H1 (cell line): ENCODE results near the gene LRRC4. TPM values are rescaled to one million over a fixed set of nuclear protein-coding genes. Genes with fewer than 3 reads are reported as not detected.
A peak's percentile ranks its signal among the peaks of the same experiment; 100 is the strongest.

Source experiments
- CTCF ChIA-PET: fragments of 300-600 bp; sonication (Branson Sonifier 250); formaldehyde crosslinking; loops from one replicate; lab custom pipeline; 2021; ENCODE audit not compliant: partially characterized antibody; lab: Charles Lee
- POLR2A ChIA-PET: fragments of 300-600 bp; sonication (Branson Sonifier 250); formaldehyde crosslinking; loops from one replicate; lab custom pipeline; 2021; ENCODE audit warnings: inconsistent platforms; ENCODE audit not compliant: partially characterized antibody; lab: Charles Lee
- DNase-seq, 2 experiments: peaks; one replicate each; pipeline versions ENCODE4 v3.0.0 to v3.0.0-alpha.2; 2010 to 2022; ENCODE audit warnings: low spot score in 2 of 2, low read depth in 1 of 2, mixed read lengths in 1 of 2
- FAIRE-seq: peaks from 2 replicates; lab custom pipeline; 2011; peaks lifted over from hg19 to GRCh38; lab: Jason Lieb, UNC
- H2AFZ ChIP-seq: 2 replicates; pipeline ENCODE4 v1.8.1; 2012; ENCODE audit warnings: low read length, inconsistent platforms
- H2AK5ac ChIP-seq: 2 replicates; pipeline ENCODE4 v1.6.1; 2013; ENCODE audit warnings: low read depth, low read length
- H2BK120ac ChIP-seq: replicated peaks from 2 replicates; pipeline ENCODE3; 2013; ENCODE audit warnings: low read depth, low read length, inconsistent platforms
- H2BK12ac ChIP-seq: 2 replicates; pipeline ENCODE4 v1.6.1; 2013; ENCODE audit warnings: low read depth, low read length
- H2BK15ac ChIP-seq: 2 replicates; pipeline ENCODE4 v1.6.1; 2013; ENCODE audit warnings: low read length
- H2BK20ac ChIP-seq: 2 replicates; pipeline ENCODE4 v1.6.1; 2013; ENCODE audit warnings: low read length
- H2BK5ac ChIP-seq: 2 replicates; pipeline ENCODE4 v1.6.1; 2013; ENCODE audit warnings: low read depth, low read length
- H3K14ac ChIP-seq: 2 replicates; pipeline ENCODE4 v1.6.1; 2013; ENCODE audit warnings: inconsistent platforms; ENCODE audit not compliant: insufficient read length
- H3K18ac ChIP-seq: 2 replicates; pipeline ENCODE4 v1.6.1; 2013; ENCODE audit warnings: low read length; ENCODE audit errors: extremely low read depth
- H3K23ac ChIP-seq: 2 replicates; pipeline ENCODE4 v1.6.1; 2013; ENCODE audit warnings: inconsistent platforms; ENCODE audit not compliant: insufficient read length
- H3K23me2 ChIP-seq: 2 replicates; pipeline ENCODE4 v1.6.1; 2013; ENCODE audit warnings: low read depth, low read length
- H3K27ac ChIP-seq: 2 replicates; pipeline ENCODE4 v1.6.1; 2011; ENCODE audit warnings: low read depth, low read length, inconsistent platforms
- H3K27me3 ChIP-seq, 4 experiments: replicated peaks in 1 of 4; 1 replicate in 1 of 4; 2 replicates in 3 of 4; pipeline versions ENCODE4 v1.6.1 to v1.8.1; 2011 to 2013; ENCODE audit warnings: low read length in 3 of 4, mild to moderate bottlenecking in 3 of 4, inconsistent platforms in 2 of 4, mixed read lengths in 2 of 4, moderate library complexity in 1 of 4; ENCODE audit not compliant: control insufficient read depth in 3 of 4, insufficient read depth in 3 of 4; ENCODE audit errors: extremely low read depth in 1 of 4
- H3K36me3 ChIP-seq, 4 experiments: 2 replicates each; pipeline versions ENCODE4 v1.6.1 to v1.8.1; 2011 to 2013; ENCODE audit warnings: mild to moderate bottlenecking in 4 of 4, low read length in 3 of 4, moderate library complexity in 2 of 4, control low read depth in 1 of 4, inconsistent platforms in 1 of 4; ENCODE audit not compliant: insufficient read depth in 4 of 4, control insufficient read depth in 2 of 4
- H3K4ac ChIP-seq: replicated peaks from 2 replicates; pipeline ENCODE3; 2013; ENCODE audit warnings: low read length, low read depth, mixed read lengths, inconsistent platforms; ENCODE audit not compliant: insufficient read length
- H3K4me1 ChIP-seq, 4 experiments: replicated peaks in 1 of 4; 1 replicate in 1 of 4; 2 replicates in 3 of 4; pipeline versions ENCODE4 v1.6.1 to v1.8.1; 2011 to 2013; ENCODE audit warnings: low read length in 3 of 4, inconsistent platforms in 2 of 4, mixed read lengths in 1 of 4; ENCODE audit not compliant: insufficient read depth in 4 of 4, control insufficient read depth in 3 of 4
- H3K4me2 ChIP-seq, 2 experiments: 2 replicates each; pipeline versions ENCODE4 v1.6.1 to v1.8.1; 2011 to 2013; ENCODE audit warnings: low read depth in 2 of 2, low read length in 2 of 2, control low read depth in 1 of 2, inconsistent platforms in 1 of 2, mild to moderate bottlenecking in 1 of 2; ENCODE audit not compliant: insufficient read depth in 1 of 2
- H3K4me3 ChIP-seq, 4 experiments: fragments of 200-600, 300-600 bp in 1 of 4; sonication (generic), shearing (Covaris generic), sonication (Bioruptor Twin) in 1 of 4; 2 replicates each; pipeline versions ENCODE4 v1.5.1 to v1.8.1; 2011 to 2016; ENCODE audit warnings: low read length in 4 of 4, low read depth in 3 of 4, control low read depth in 2 of 4, inconsistent platforms in 2 of 4, mild to moderate bottlenecking in 2 of 4, mixed read lengths in 1 of 4, moderate library complexity in 1 of 4; ENCODE audit not compliant: insufficient read depth in 2 of 4; ENCODE audit errors: extremely low read depth in 1 of 4
- H3K56ac ChIP-seq: replicated peaks from 2 replicates; pipeline ENCODE3; 2013; ENCODE audit warnings: low read depth, mild to moderate bottlenecking, mixed read lengths, low read length, inconsistent platforms; ENCODE audit not compliant: insufficient read length
- H3K79me1 ChIP-seq: 2 replicates; pipeline ENCODE4 v1.6.1; 2013; ENCODE audit warnings: low read depth, low read length, control low read depth
- H3K79me2 ChIP-seq, 2 experiments: 2 replicates each; pipeline versions ENCODE4 v1.6.1 to v1.8.1; 2012 to 2013; ENCODE audit warnings: low read length in 2 of 2, mild to moderate bottlenecking in 2 of 2, inconsistent platforms in 1 of 2; ENCODE audit not compliant: insufficient read depth in 2 of 2, control insufficient read depth in 1 of 2
- H3K9ac ChIP-seq, 4 experiments: replicated peaks in 1 of 4; 1 replicate in 1 of 4; 2 replicates in 3 of 4; pipeline versions ENCODE4 v1.6.1 to v1.8.1; 2011 to 2013; ENCODE audit warnings: low read depth in 3 of 4, low read length in 3 of 4, control low read depth in 2 of 4, mild to moderate bottlenecking in 2 of 4, moderate library complexity in 2 of 4, inconsistent platforms in 1 of 4; ENCODE audit errors: extremely low read depth in 1 of 4
- H3K9me3 ChIP-seq, 2 experiments: 2 replicates each; pipeline versions ENCODE4 v1.6.1 to v1.8.1; 2012 to 2013; ENCODE audit warnings: mild to moderate bottlenecking in 2 of 2, moderate library complexity in 2 of 2, control low read depth in 1 of 2, inconsistent platforms in 1 of 2, low read depth in 1 of 2, low read length in 1 of 2, mixed read lengths in 1 of 2; ENCODE audit not compliant: insufficient read depth in 2 of 2
- H4K20me1 ChIP-seq, 2 experiments: replicated peaks in 1 of 2; 2 replicates each; pipeline versions ENCODE3 to v1.8.1; 2011 to 2013; ENCODE audit warnings: inconsistent platforms in 2 of 2, low read length in 2 of 2, mild to moderate bottlenecking in 1 of 2; ENCODE audit not compliant: insufficient read depth in 2 of 2, control insufficient read depth in 1 of 2
- H4K5ac ChIP-seq: 2 replicates; pipeline ENCODE4 v1.6.1; 2013; ENCODE audit warnings: low read length, low read depth, mixed read lengths, inconsistent platforms; ENCODE audit not compliant: insufficient read length
- H4K8ac ChIP-seq: 2 replicates; pipeline ENCODE4 v1.8.0; 2013; ENCODE audit warnings: mild to moderate bottlenecking, moderate library complexity, low read length, inconsistent platforms; ENCODE audit not compliant: insufficient read depth; ENCODE audit errors: extremely low read depth
- H4K91ac ChIP-seq: replicated peaks from 2 replicates; pipeline ENCODE3; 2013; ENCODE audit warnings: low read length, mixed read lengths, inconsistent platforms; ENCODE audit not compliant: insufficient read length
- CEBPB ChIP-seq: IDR thresholded peaks from 2 replicates; pipeline ENCODE4 v1.6.1; 2012; ENCODE audit warnings: low read depth, low read length
- MAX ChIP-seq: IDR thresholded peaks from 2 replicates; pipeline ENCODE4 v1.6.1; 2012; ENCODE audit warnings: inconsistent platforms
- RAD21 ChIP-seq, 2 experiments: IDR thresholded peaks in 1 of 2; conservative IDR thresholded peaks in 1 of 2; 2 replicates each; pipeline ENCODE4 v1.6.1; 2011; ENCODE audit warnings: low read depth in 2 of 2, low read length in 2 of 2, improper control_type of control experiment in 1 of 2, inconsistent platforms in 1 of 2, mild to moderate bottlenecking in 1 of 2, moderate library complexity in 1 of 2
- SIN3A ChIP-seq, 2 experiments: IDR thresholded peaks in 1 of 2; conservative IDR thresholded peaks in 1 of 2; 2 replicates each; pipeline ENCODE4 v1.6.1; 2011 to 2012; ENCODE audit warnings: low read length in 2 of 2, improper control_type of control experiment in 1 of 2, low read depth in 1 of 2, mild to moderate bottlenecking in 1 of 2
- WGBS, 2 experiments: shearing (Covaris generic) in 1 of 2; methylation state at CpG; one replicate each; pipeline versions ENCODE4 v1.1.6 to v1.1.7; 2013 to 2015; ENCODE audit warnings: low lambda C conversion rate in 2 of 2, mixed read lengths in 2 of 2, inconsistent platforms in 1 of 2, low coverage in 1 of 2, missing lambda C conversion rate in 1 of 2; ENCODE audit not compliant: insufficient replicate concordance in 2 of 2, insufficient coverage in 1 of 2, insufficient read length in 1 of 2; ENCODE audit errors: extremely low coverage in 1 of 2, missing lambda C conversion rate in 1 of 2; 5-methylcytosine and 5-hydroxymethylcytosine counted together
- polyA plus RNA-seq, 7 experiments: library from polyadenylated mRNA; depleted of rRNA in 3 of 7; stranded (reverse) in 5 of 7; unstranded in 2 of 7; fragments of >200 nt in 5 of 7; fragments of 200-250 nt in 2 of 7; gene quantifications; 1 replicate in 5 of 7; 2 replicates in 1 of 7; 4 replicates in 1 of 7; pipeline versions ENCODE4 v1.2.1 to v1.2.3, GENCODE V29; 2011 to 2013; ENCODE audit warnings: missing spikeins in 2 of 7, mixed read lengths in 2 of 7
- total RNA-seq: library from RNA; stranded (reverse); fragmentation: NEBNext Ultra II Directional; extraction: Animal tissue kit (Norgen Biotek cat#: 25700); gene quantifications from 2 replicates; pipeline ENCODE4 v1.2.1, GENCODE V29; 2021

LRRC4 gene
- total and polyA plus RNA-seq, 2 of the 8 experiments (the other 6 are each of a cell fraction or from before 2014, with no cell fraction given) = 13.4 to 16.4 TPM

- no peak overlapping the region for H3K56ac ChIP-seq
- no peaks in the 10 kb centered on the region for H3K79me2 ChIP-seq
- H2BK120ac ChIP-seq = no peak overlapping the region
- H3K27me3 ChIP-seq = no peaks in the 10 kb centered on the region
- H3K14ac ChIP-seq = no peak overlapping the region
- H2BK5ac ChIP-seq = peak overlapping the region; percentile 73
- no peak overlapping the region for H4K5ac ChIP-seq
- TF ChIP-seq SIN3A (conservative IDR thresholded peaks at IDR 0.05 in 1 of 2, IDR thresholded peaks at IDR 0.05 in 1 of 2; ENCODE audit: low read depth in 1 of 2, low read length in 2 of 2) (0 out of 4 replicates have a peak, but pooled peaks of 1 of the 2 experiments have one; percentile 18), MAX (0 out of 2 replicates have a peak, but pooled peaks have one; percentile 24), RAD21 (IDR thresholded peaks at IDR 0.05 in 1 of 2, conservative IDR thresholded peaks at IDR 0.05 in 1 of 2; ENCODE audit: low read depth in 2 of 2, low read length in 2 of 2) (no peak), CEBPB (peak; percentile 58)
- 70% methylated on average over 4 of the region's 4 CpGs; no CpG with 5 or more reads in 1 of the 2 experiments for WGBS, 2 experiments
- H3K4ac ChIP-seq = peak overlapping the region; percentile 34
- no peak overlapping the region; the same call in 1 of the 2 replicates for H3K27ac ChIP-seq
- H2AFZ ChIP-seq = no peak overlapping the region
- H3K36me3 ChIP-seq = peaks cover 0 to 9% (median 4%) of the 10 kb centered on the region in 4 experiments; a peak in 3 of 8 replicates
- H3K18ac ChIP-seq = no peak overlapping the region
- DNase-seq = no peak
- peaks cover 0 to 3% of the 10 kb centered on the region in 2 experiments for H4K20me1 ChIP-seq
- peak overlapping the region in 1 of 2 experiments; percentile 7; a peak in 1 of 4 replicates for H3K4me2 ChIP-seq
- H3K4me3 ChIP-seq = no peak overlapping the region
- H4K91ac ChIP-seq = no peak overlapping the region
- peaks cover 6 to 17% (median 12%) of the 10 kb centered on the region in 4 experiments; a peak in 5 of 7 replicates for H3K4me1 ChIP-seq
- H3K79me1 ChIP-seq = no peaks in the 10 kb centered on the region; the same call in none of the 2 replicates
- H2BK20ac ChIP-seq = no peak overlapping the region
- no peak overlapping the region for H2BK15ac ChIP-seq
- ChIA-PET POLR2A (interaction anchor here (1.3 to 1.6 kb wide), 2 partner anchors 10 to 29 kb away, joined by 4 to 6 read pairs; no protein-coding TSS in a partner anchor), CTCF (interaction anchor here (0.8 to 2.6 kb wide), 4 partner anchors 8 to 49 kb away, joined by 3 to 9 read pairs (median 4); no protein-coding TSS in a partner anchor)
- no peak overlapping the region for H4K8ac ChIP-seq
- H3K9ac ChIP-seq = no peak overlapping the region
- FAIRE-seq = no peak
- H3K9me3 ChIP-seq = no peaks in the 10 kb centered on the region
- no peak overlapping the region for H3K23ac ChIP-seq
- 0 out of 2 replicates have a peak overlapping the region, but pooled peaks have one; percentile 5 for H2BK12ac ChIP-seq
- H2AK5ac ChIP-seq = no peak overlapping the region
- H3K23me2 ChIP-seq = peaks cover 2% of the 10 kb centered on the region
Measured at GRCh38 chr7:127986581-127987521, 44.4 kb downstream of the LRRC4 start.
